ENCODE data around the gene BCAT1.
A peak's percentile ranks its signal among the peaks of the same experiment; 100 is the strongest.
"Not testable (repeated sequence)": the region's sequence is repeated elsewhere in the genome, so short reads cannot be mapped to it uniquely, and the experiment has no call there.

BCAT1 gene

DNA sequence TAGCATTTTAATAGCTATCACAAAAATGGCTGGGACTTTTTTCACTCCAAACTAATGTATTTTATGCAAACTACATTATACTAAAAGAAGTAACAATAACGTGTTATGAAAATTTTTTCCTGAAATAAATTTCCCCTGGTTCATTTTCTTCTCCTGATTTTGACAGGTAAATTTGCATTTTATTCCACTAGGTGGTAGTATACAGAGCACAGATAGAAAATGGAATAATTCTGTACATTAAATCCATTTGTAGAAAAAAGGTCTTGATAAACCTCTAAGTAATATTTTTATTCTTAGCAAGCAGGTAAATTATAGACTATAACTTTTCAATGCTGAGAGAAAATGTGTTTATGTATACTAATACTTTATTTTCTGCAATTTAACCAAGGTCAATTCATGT, 96.5 kb downstream of the BCAT1 start:
- DNase-seq: no peak

DNA sequence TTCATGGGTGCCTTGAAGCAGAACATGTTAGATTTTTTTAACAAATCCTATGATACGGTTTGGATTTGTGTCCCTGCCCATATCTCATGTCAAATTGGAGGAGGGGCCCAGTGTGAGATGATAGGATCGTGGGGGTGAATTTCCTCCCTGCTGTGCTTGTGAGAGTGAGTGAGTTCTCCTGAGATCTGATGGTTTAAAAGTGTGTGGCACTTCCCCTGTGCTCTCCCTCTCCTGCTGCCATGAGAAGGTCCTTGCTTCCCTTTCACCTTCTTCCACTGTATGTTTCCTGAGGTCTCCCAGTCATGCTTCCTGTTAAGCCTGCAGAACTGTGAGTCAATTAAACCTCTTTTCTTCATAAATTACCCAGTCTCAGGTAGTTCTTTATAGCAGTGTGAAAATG, 97.0 kb downstream of the BCAT1 start:
- peak; percentile 14 to 46 (median 20) for DNase-seq

DNA sequence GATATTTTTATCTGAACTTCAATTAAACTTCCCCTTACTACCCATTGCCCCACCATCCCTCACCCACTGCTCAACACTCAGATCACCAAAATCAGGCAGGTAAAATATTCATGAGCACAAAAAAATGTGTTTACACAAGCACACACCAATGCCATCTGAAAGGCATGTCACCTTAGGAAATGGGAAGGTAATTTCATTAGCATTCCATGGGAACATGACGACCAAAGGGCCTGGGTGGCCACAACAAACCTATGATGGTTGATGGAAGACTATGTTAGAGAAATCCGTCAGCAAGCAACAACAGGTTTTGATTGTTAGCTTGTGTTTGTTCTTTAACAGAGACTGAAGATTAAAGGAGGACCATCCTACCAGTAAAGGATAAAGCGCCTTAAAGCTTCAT, 97.6 kb downstream of the BCAT1 start:
- no peak for DNase-seq

DNA sequence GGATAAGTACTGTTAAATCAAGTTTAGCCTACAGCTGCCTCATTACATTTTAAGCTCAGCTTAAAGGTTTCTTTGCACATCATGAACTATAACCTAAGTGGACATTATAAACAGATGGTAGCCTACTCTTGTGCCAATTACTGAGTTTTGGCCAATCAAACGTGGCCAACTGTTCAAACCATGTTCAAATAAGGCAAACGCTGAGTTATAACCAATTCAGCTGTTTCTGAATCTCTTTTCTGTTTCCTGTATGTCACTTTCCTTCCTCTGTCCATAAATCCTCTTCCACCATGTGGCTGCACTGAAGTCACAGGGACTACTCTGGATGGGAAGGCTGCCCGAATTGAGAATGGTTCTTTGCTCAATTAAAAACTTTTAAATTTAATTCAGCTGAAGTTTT, 98.4 kb downstream of the BCAT1 start:
- peak in 1 of 4 experiments; percentile 19 for DNase-seq

DNA sequence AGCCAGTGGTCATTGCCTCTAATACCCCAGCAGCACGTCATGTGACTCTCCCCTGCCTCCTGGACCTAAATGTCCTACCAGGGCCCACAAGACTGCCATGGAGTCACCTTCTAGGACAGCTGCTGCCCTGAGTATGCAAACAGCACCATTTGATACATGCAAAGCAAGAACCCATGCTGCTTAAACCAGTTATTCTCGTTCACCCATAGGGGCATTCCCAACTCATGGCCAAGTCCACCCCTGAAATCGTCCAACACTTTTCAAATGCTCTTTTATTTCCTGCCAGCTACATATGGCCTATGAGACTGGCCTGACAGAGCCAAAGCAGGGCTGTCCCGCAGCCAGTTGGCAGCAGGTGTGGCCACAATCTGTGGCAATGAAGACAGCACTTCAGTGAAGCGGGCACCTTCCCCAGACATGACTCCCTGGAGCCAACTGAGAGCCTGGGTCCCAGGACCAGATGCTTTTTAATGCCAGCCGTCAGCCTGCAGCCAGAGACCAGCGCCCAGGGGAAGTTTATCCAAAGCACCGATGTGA, 99.9 kb downstream of the BCAT1 start:
- no peak for DNase-seq

DNA sequence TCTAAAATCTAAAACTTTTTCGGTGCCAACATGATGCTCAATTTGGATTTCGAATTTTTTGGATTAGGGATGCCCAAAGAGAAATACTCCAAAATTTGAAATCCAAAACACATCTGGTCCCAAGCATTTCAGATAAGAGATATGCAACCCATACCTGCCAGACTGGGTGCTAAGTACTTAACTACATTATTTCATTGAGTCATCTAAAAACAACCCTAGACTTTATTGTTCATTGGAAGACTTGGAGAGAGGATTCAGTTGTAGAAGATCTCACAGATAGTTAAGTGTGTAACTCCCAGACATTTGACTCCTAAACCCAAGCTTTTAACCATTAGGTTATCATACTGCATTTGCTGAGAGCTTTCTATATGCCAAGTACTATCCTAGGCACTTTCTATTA, 102.2 kb downstream of the BCAT1 start:
- no peak for DNase-seq

DNA sequence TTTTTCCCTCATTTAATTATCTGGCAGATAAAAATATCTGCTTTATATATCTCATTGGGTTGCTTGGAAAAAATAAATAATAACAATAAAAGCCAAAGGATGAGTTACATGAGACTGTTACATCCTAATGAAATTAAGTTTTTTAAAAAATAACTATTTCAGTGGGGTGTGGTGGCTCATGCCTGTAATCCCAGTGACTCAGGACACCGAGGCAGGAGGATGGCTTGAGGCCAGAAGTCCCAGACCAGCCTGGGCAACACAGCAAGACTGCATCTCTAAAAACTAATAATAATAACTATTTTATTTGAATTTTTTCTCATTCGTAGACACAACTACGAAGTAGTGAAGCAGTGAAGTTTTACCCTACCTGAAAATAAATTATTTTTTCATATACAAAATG, 103.3 kb downstream of the BCAT1 start:
- no peak for DNase-seq

DNA sequence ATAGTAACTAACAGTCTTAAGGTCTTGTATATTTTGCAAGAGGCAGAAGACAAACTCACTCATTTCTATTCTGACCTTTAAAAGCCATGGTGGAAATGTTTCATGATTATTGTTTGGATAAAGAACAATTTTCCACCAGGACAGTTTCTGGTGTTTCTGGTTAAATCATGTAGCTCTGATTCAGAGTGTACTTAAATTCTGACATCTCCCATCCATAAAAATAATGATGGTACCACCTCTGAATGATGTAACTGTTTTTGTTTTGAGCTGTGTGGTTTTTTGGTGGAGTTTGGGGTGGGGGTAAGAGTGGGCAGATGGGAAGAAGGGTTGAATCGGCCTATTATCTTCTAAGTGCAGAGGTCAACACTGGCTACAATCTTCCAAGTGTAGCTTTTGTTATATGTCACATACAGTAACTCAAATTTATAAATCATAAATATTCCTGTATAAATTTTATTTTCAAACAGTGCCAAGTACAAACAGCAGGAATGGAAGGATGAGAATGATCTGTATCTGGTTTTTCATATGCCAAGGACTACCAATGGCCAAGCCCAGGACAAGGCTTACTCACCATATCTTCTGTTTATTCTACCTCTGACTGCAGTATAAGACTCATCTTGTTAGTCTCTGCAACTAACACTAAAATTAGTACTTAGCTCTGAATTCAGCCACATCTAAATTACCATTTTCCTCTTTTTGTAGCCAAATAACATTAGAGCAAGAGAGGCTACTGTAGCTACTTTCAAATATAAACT, 108.7 kb downstream of the BCAT1 start:
- DNase-seq: no peak

DNA sequence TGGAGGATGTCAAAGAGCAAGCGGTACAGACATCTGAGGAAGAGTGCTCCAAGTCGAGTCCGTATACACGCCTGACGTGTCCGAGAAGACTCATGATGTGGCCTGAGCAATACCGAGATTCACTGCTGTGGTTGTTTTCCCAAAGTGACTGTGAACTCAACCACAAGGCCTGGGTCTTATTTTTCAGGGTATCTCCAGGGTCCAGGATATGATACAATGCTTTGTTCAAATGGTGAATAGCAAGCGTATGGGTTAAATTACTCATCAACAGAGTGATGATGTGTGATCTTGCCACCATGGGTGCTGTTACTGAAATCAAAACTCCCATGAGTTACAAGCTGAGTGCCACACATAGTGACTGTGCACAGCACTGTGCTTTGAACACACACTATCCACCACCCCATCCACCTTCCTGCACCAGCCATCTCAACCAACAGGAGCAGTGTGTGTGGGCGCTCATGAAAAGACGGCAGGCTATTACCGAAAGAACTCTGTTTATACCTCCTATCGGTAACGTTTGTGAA, 109.6 kb downstream of the BCAT1 start:
- peak in 1 of 4 experiments; percentile 44 for DNase-seq

DNA sequence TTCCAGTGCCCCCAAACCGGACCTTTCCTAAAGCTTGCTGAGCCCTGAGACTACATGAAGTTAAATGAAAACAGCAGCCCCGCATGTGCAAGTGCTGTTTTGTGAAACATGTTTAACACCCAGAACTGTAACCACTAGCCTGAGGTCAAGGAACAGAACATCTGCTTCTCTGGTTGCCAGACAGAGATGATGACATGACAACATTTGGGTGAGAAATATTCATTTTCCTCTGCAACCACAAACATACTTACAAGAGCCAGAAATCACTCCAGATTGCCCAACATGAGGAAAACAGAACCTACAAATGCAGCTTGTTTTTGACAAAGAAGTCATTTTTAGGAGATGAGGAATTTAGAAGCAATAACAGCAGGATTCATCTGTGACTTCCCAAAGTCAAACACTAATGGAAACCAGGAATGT, 110.4 kb downstream of the BCAT1 start:
- peak; percentile 73 to 92 (median 83) for DNase-seq

DNA sequence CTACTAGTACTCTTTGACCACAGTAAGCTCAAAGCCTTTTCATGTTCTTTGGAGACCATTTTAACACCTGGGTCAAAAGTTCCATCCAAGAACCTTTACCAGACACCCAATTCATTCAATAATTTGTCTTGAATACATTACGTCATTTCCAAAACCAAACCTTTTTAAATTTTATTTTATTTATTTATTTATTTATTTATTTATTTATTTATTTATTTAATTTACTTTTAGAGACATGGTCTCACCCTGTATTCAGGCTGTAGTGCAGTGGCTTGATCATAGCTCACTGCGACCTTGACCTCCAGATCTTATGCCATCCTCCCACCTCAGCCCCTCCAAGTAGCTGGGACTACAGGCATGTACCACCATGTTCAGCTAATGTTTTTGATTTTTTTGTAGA, 113.5 kb downstream of the BCAT1 start:
- no peak for DNase-seq

DNA sequence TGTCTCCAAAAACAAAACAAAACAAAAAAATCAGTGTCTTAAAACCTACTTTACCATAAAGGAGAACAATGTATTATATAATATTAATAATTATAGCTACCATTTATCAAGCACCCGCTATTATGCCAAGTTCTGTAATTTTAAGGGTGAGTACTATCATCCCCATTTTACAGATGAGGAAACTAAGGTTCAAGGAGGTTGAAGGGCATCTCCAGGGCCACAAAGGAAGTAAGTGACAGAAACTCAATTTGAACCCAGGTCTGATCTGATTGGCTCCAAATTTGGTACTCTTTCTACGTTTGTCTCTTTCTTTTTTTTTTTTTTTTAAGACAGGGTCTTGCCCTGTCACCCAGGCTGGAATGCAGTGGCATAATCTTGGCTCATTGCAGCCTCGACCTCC, 115.4 kb downstream of the BCAT1 start:
- no peak for DNase-seq

DNA sequence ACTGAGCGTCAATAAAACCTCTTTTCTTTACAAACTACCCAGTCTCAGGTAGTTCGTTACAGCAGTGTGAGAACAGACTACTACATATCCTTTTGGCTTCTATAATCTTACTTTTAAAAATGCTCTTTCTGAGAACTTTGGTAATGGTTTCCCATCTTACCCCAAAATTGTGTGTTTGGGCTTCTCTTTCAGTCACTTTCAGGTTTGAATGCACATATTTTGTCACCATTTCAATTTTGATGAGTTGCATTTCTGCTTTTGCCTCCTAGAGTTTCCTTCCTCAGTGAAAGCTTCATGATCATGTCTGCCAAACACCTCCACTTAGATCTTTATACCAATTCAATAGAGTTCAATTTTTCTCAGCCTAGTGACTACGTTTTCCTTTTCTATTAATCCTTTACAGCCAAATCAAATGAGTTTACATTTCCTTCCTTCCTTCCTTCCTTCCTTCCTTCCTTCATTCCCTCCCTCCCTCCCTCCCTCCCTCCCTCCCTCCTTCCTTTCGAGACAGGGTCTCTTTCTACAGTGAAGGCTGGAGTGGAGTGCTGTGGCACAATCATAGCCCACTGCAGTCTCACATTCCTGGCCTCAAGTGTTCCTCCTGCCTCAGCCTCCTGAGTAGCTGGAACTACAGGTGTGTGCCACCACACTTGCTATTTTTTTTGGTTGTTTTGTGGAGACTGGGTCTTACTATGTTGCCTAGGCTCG, 124.9 kb downstream of the BCAT1 start:
- DNase-seq: peak in 1 of 4 experiments; percentile 27

DNA sequence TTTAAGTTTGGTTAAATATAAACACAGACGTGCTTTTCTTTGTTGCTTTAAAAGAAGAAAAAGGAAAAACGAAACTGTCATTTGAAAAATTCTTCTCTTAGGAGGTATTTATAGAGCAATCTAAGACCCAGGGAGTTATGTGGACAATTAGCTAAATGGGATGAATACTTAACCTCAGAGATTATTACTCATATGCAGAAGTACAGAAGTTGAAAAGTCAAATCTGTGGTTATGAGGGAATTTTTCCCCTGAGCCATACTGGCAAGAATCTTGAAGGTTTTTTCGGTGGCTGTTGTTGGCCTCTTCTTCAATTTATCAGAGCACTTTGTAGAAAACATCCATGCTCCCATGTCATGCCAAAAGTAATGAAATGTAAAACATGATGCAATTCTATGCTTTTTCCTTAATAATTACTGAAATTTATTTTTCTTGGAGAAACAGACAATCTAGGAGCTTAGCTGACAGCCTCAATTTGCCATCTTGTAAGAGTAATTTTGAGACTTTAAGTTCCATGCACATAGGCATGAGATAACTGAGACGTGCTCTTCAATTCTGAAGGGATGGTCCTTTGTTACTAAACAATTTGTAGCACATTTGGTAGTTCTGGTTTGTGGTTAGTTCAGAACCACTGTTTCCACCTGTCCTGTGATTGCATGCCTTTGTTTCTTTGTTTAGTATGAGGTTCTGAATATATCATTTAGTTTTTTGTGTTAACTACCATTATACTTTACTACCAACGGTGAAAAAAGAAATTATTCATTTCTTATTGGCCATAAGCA, 126.6 kb downstream of the BCAT1 start:
- DNase-seq: no peak

DNA sequence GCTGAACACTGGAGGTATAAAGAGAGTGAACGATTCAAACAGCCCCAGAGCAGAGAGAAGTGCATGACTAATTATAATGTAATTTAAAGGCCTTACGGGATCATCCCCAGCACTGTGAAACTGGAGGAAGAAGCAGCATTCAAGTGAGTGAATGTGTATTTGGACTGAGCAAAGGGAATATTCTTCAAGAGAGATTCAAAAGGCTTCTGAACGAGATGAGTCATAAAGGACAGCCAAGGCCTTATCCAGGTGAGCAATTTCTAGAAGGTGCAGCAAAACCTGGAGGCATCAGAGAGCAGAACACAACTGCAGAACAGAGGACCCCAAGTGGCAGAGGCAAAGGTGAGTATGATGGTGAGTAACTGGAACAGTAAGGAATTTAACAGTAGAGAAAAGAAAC, 127.2 kb downstream of the BCAT1 start:
- DNase-seq: no peak

DNA sequence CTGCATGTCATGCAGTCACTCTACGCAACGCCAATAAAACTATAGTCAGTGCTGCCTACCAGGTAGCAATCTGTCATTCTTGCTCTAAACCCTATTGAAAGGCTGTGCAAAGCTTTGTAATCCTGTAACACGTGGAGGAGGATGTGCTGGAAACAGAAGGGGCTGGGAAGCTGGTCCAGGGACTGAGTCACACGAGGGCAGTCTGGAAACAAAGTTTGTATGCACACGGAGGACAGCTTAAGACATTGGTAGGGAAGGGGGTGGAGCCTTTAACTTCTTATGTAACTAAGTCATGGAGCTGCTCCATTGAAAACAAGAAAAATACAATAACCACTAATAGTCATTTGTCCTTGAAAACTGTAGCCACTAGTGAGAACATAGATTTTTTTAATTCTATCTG, 128.0 kb downstream of the BCAT1 start:
- DNase-seq: no peak

DNA sequence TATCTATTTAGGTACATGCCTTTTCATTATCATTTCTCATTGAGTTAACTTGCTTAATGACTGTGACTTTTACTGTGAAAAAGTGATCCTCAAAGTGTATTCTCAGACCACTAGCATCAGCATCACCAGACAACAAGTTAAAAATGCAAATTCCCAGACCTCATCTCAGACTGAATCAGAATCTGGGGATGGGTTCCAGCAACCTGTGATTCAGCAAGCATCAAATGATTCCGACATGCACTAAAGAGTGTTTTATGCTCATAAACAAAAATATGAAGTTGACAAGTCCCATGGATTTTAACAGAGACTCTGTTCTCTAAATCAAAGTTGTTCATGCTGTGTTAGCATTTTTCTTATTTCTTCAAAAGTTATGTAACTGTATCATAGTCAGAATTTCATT, 130.6 kb downstream of the BCAT1 start:
- DNase-seq: peak in 2 of 4 experiments; percentile 17 to 47

DNA sequence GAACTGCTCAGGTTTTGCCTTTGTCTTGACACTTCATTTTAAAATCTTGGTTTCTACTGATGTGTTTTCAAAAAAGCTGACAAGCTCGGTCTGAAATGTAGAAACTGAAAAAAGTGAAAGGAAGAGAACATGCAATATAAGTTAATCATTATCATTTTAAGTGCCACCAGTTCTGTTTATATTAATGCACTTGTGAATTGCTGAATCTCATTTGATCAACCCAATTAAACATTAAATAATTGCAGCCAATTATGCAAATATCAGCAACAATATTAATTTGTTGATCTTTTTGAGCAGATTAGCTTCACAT, 133.8 kb downstream of the BCAT1 start:
- no peak for DNase-seq

DNA sequence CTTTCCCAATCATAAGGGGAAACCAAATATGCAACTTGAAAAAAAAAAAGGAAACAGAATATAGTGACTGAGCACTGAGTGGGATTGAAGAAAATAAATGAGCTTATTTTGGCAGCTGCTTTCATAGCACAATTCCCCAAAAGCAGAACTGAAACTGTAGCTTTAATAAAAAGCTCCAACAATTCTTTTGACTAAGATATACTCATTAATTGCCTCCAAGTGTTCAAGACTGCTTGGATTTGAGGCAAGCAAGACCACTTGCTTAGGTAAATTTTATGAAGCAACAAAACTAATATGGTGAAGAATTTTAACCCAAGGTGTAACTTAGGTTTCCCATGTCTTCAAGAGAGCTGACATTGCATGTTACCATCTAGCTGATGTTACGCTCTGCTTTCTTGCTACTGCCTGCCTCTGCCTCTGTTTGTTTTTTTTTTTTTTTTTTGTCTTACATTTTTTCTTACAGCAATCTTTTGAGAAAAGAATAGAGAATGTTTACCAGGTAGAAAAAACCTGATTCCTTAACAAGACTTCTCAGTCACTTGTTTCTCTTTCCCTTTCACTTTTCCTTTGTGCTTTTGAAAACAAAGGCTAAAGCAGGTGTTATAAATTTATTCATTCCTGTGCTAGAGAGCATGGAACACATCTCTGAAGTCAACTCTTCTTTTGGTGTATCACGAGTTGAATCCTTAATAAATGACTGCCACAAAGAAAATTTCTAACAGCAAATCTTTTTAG, 134.4 kb downstream of the BCAT1 start:
- peak; percentile 61 to 92 (median 77) for DNase-seq

DNA sequence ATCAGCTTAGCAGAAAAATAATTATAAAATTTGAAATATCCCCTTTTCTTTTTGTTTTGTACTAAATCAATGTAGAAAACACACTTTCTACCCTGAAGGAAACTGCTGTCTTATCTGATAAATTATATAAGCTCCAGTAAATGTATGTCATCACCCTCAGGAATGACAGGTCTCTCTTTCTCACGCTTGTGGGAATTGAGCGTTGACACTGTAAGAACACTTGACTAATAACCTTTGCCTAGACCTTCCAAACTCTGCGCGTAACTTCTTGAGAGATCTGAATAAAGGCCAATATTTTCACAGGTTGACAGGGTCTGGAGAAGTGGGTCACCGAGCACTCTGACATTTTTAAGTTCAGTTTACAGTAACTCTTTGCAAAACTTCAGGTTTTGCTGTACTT, 138.5 kb downstream of the BCAT1 start:
- no peak for DNase-seq

DNA sequence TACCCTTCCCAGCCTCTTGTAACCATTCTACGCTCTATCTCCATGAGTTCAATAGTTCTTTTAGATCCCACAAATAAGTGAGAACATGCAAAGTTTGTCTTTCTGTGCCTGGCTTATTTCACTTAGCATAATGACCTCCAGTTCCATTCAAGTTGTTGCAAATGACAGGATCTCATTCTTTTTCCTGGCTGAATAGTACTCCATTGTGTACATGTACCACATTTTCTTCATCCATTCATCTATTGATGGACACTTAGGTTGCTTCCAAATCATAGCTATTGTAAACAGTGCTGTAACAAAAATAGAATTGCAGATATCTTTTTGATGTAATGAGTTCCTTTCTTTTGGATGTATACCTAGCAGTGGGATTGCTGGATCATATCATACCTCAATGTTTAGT, 139.6 kb downstream of the BCAT1 start:
- DNase-seq: not testable (repeated sequence)

DNA sequence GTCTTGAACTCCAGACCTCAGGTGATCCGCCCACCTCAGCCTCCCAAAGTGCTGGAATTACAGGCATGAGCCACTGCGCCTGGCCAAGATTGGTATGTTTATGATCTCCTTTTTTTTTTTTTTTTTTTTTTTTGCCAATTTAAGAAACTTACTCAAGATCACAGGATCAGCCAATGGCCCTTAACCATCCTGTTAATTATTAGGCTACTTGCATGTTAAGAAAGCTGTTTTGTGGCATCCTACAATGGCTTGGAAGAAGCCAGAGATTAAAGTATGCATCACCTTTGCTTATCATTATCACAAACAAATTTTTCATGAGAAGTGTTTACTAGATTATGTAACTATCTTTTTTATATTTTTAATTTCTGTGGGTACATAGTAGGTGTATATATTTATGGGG, 140.2 kb downstream of the BCAT1 start:
- no peak for DNase-seq
